ENCODE data around the gene GALNT17.

DNA sequence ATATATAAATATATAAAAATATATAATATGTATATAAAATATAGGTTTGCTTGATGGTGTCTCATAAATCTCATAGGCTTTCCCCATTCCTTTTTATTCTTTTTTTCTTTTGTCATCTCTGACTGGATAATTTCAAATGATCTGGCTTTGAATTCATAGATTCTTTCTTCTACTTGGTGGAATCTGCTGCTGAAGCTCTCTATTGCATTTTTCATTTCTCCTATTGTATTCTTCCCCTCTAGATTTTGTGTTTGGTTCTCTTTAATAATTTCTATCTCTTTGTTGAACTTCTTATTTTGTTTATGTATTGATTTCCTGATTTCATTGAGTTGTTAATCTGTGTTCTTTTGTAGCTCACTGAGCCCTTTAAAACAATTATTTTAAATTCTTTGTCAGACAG, 629.4 kb downstream of the GALNT17 start:
- TF ChIP-seq, protein P1, sequence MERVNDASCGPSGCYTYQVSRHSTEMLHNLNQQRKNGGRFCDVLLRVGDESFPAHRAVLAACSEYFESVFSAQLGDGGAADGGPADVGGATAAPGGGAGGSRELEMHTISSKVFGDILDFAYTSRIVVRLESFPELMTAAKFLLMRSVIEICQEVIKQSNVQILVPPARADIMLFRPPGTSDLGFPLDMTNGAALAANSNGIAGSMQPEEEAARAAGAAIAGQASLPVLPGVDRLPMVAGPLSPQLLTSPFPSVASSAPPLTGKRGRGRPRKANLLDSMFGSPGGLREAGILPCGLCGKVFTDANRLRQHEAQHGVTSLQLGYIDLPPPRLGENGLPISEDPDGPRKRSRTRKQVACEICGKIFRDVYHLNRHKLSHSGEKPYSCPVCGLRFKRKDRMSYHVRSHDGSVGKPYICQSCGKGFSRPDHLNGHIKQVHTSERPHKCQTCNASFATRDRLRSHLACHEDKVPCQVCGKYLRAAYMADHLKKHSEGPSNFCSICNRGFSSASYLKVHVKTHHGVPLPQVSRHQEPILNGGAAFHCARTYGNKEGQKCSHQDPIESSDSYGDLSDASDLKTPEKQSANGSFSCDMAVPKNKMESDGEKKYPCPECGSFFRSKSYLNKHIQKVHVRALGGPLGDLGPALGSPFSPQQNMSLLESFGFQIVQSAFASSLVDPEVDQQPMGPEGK (tag by site-specific recombination; IDR thresholded peaks at IDR 0.05), result no peak
- TF ChIP-seq, protein P2, sequence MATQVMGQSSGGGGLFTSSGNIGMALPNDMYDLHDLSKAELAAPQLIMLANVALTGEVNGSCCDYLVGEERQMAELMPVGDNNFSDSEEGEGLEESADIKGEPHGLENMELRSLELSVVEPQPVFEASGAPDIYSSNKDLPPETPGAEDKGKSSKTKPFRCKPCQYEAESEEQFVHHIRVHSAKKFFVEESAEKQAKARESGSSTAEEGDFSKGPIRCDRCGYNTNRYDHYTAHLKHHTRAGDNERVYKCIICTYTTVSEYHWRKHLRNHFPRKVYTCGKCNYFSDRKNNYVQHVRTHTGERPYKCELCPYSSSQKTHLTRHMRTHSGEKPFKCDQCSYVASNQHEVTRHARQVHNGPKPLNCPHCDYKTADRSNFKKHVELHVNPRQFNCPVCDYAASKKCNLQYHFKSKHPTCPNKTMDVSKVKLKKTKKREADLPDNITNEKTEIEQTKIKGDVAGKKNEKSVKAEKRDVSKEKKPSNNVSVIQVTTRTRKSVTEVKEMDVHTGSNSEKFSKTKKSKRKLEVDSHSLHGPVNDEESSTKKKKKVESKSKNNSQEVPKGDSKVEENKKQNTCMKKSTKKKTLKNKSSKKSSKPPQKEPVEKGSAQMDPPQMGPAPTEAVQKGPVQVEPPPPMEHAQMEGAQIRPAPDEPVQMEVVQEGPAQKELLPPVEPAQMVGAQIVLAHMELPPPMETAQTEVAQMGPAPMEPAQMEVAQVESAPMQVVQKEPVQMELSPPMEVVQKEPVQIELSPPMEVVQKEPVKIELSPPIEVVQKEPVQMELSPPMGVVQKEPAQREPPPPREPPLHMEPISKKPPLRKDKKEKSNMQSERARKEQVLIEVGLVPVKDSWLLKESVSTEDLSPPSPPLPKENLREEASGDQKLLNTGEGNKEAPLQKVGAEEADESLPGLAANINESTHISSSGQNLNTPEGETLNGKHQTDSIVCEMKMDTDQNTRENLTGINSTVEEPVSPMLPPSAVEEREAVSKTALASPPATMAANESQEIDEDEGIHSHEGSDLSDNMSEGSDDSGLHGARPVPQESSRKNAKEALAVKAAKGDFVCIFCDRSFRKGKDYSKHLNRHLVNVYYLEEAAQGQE (tag by site-specific recombination; IDR thresholded peaks at IDR 0.05), result no peak
- TF ChIP-seq ZNF23 (tag by site-specific recombination; IDR thresholded peaks at IDR 0.05; ENCODE audit: borderline replicate concordance) (no peak), ZNF140 (tag by site-specific recombination; IDR thresholded peaks at IDR 0.05) (no peak), ZNF274 (IDR thresholded peaks at IDR 0.05; ENCODE audit: low read length) (no peak), ZNF274 (tag by site-specific recombination; IDR thresholded peaks at IDR 0.05; ENCODE audit: borderline replicate concordance) (no peak), ZNF558 (tag by site-specific recombination; IDR thresholded peaks at IDR 0.05) (no peak), ZNF701 (tag by site-specific recombination; IDR thresholded peaks at IDR 0.05) (no peak)
- TF ChIP-seq, protein P3, sequence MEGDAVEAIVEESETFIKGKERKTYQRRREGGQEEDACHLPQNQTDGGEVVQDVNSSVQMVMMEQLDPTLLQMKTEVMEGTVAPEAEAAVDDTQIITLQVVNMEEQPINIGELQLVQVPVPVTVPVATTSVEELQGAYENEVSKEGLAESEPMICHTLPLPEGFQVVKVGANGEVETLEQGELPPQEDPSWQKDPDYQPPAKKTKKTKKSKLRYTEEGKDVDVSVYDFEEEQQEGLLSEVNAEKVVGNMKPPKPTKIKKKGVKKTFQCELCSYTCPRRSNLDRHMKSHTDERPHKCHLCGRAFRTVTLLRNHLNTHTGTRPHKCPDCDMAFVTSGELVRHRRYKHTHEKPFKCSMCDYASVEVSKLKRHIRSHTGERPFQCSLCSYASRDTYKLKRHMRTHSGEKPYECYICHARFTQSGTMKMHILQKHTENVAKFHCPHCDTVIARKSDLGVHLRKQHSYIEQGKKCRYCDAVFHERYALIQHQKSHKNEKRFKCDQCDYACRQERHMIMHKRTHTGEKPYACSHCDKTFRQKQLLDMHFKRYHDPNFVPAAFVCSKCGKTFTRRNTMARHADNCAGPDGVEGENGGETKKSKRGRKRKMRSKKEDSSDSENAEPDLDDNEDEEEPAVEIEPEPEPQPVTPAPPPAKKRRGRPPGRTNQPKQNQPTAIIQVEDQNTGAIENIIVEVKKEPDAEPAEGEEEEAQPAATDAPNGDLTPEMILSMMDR (tag by site-specific recombination; IDR thresholded peaks at IDR 0.05), result no peak
- TF ChIP-seq, protein P4, sequence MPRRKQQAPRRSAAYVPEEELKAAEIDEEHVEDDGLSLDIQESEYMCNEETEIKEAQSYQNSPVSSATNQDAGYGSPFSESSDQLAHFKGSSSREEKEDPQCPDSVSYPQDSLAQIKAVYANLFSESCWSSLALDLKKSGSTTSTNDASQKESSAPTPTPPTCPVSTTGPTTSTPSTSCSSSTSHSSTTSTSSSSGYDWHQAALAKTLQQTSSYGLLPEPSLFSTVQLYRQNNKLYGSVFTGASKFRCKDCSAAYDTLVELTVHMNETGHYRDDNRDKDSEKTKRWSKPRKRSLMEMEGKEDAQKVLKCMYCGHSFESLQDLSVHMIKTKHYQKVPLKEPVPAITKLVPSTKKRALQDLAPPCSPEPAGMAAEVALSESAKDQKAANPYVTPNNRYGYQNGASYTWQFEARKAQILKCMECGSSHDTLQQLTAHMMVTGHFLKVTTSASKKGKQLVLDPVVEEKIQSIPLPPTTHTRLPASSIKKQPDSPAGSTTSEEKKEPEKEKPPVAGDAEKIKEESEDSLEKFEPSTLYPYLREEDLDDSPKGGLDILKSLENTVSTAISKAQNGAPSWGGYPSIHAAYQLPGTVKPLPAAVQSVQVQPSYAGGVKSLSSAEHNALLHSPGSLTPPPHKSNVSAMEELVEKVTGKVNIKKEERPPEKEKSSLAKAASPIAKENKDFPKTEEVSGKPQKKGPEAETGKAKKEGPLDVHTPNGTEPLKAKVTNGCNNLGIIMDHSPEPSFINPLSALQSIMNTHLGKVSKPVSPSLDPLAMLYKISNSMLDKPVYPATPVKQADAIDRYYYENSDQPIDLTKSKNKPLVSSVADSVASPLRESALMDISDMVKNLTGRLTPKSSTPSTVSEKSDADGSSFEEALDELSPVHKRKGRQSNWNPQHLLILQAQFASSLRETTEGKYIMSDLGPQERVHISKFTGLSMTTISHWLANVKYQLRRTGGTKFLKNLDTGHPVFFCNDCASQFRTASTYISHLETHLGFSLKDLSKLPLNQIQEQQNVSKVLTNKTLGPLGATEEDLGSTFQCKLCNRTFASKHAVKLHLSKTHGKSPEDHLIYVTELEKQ (tag by site-specific recombination; IDR thresholded peaks at IDR 0.05; ENCODE audit: borderline replicate concordance), result no peak
- TF ChIP-seq, protein P5, sequence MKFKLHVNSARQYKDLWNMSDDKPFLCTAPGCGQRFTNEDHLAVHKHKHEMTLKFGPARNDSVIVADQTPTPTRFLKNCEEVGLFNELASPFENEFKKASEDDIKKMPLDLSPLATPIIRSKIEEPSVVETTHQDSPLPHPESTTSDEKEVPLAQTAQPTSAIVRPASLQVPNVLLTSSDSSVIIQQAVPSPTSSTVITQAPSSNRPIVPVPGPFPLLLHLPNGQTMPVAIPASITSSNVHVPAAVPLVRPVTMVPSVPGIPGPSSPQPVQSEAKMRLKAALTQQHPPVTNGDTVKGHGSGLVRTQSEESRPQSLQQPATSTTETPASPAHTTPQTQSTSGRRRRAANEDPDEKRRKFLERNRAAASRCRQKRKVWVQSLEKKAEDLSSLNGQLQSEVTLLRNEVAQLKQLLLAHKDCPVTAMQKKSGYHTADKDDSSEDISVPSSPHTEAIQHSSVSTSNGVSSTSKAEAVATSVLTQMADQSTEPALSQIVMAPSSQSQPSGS (tag by site-specific recombination; IDR thresholded peaks at IDR 0.05; ENCODE audit: low read depth), result no peak

All from HEK293 (cell line).